IPS-20b (cell line): Measurements from ENCODE around the gene VSX2.

Experiments
- H3K27ac ChIP-seq: one replicate; pipeline ENCODE4 v1.5.1; 2013; ENCODE audit warnings: low read length
- H3K27me3 ChIP-seq: 2 replicates; pipeline ENCODE4 v1.6.1; 2013; ENCODE audit warnings: mild to moderate bottlenecking, low read length, inconsistent platforms; ENCODE audit not compliant: insufficient read depth
- H3K36me3 ChIP-seq: 2 replicates; pipeline ENCODE4 v1.6.1; 2013; ENCODE audit warnings: low read depth, mild to moderate bottlenecking, inconsistent platforms, low read length, moderate library complexity; ENCODE audit not compliant: insufficient read depth
- H3K4me1 ChIP-seq: 2 replicates; pipeline ENCODE4 v1.6.1; 2013; ENCODE audit warnings: mild to moderate bottlenecking, control low read depth, inconsistent platforms, low read length, moderate library complexity; ENCODE audit not compliant: insufficient read depth
- H3K4me3 ChIP-seq: 2 replicates; pipeline ENCODE4 v1.5.1; 2013; ENCODE audit warnings: mild to moderate bottlenecking, low read length, inconsistent platforms
- H3K9ac ChIP-seq: 2 replicates; pipeline ENCODE4 v1.6.1; 2013; ENCODE audit warnings: low read depth, mild to moderate bottlenecking, inconsistent platforms, low read length, moderate library complexity
- H3K9me3 ChIP-seq: 2 replicates; pipeline ENCODE4 v1.6.1; 2013; ENCODE audit warnings: mild to moderate bottlenecking, low read depth, low read length, inconsistent platforms; ENCODE audit not compliant: insufficient read depth

The VSX2 gene

GRCh38 chr14:74237441-74237840 is 1.8 kb upstream of the VSX2 start:
- no peaks in the 10 kb centered on the region for H3K36me3 ChIP-seq
- no peaks in the 10 kb centered on the region for H3K9me3 ChIP-seq
- no peak overlapping the region for H3K4me3 ChIP-seq
- peaks cover 81% of the 10 kb centered on the region for H3K27me3 ChIP-seq
- H3K27ac ChIP-seq: no peak overlapping the region
- H3K9ac ChIP-seq: no peak overlapping the region
- no peaks in the 10 kb centered on the region; the same call in 1 of the 2 replicates for H3K4me1 ChIP-seq

- Histone ChIP-seq H3K9me3 (no peaks in the 10 kb centered on the region), H3K4me1 (peaks cover 7% of the 10 kb centered on the region), H3K9ac (no peak overlapping the region), H3K36me3 (no peaks in the 10 kb centered on the region), H3K27ac (no peak overlapping the region), H3K27me3 (peaks cover 95% of the 10 kb centered on the region), H3K4me3 (peak overlapping the region; percentile 47; the same call in 1 of the 2 replicates)
These were observed 872 bp downstream of the VSX2 start for GRCh38 chr14:74239848-74240793.

GRCh38 chr14:74240794-74241651 is 1.8 kb downstream of the VSX2 start:
- Histone ChIP-seq H3K4me1 (peaks cover 7% of the 10 kb centered on the region), H3K27me3 (peaks cover 98% of the 10 kb centered on the region), H3K27ac (no peak overlapping the region), H3K36me3 (no peaks in the 10 kb centered on the region), H3K4me3 (peak overlapping the region; percentile 47; the same call in 1 of the 2 replicates), H3K9ac (no peak overlapping the region), H3K9me3 (no peaks in the 10 kb centered on the region)

GRCh38 chr14:74241652-74242017 is 2.4 kb downstream of the VSX2 start:
- Histone ChIP-seq H3K4me3 (peak overlapping the region; percentile 47; the same call in 1 of the 2 replicates), H3K27me3 (peaks cover 100% of the 10 kb centered on the region), H3K9ac (no peak overlapping the region), H3K27ac (no peak overlapping the region), H3K36me3 (no peaks in the 10 kb centered on the region), H3K4me1 (peaks cover 11% of the 10 kb centered on the region), H3K9me3 (no peaks in the 10 kb centered on the region)

- Histone ChIP-seq H3K36me3 (no peaks in the 10 kb centered on the region), H3K4me1 (peaks cover 13% of the 10 kb centered on the region), H3K4me3 (peak overlapping the region; percentile 47; the same call in 1 of the 2 replicates), H3K27ac (no peak overlapping the region), H3K9me3 (no peaks in the 10 kb centered on the region), H3K27me3 (peaks cover 100% of the 10 kb centered on the region), H3K9ac (no peak overlapping the region)
These were observed 3.0 kb downstream of the VSX2 start for GRCh38 chr14:74242021-74242779.

GRCh38 chr14:74242780-74243042 is 3.5 kb downstream of the VSX2 start:
- H3K9ac ChIP-seq: no peak overlapping the region
- peaks cover 100% of the 10 kb centered on the region for H3K27me3 ChIP-seq
- no peaks in the 10 kb centered on the region for H3K9me3 ChIP-seq
- H3K36me3 ChIP-seq: no peaks in the 10 kb centered on the region
- no peak overlapping the region for H3K4me3 ChIP-seq
- no peak overlapping the region for H3K27ac ChIP-seq
- peaks cover 13% of the 10 kb centered on the region for H3K4me1 ChIP-seq

GRCh38 chr14:74243051-74243450 is 3.8 kb downstream of the VSX2 start:
- H3K9ac ChIP-seq: no peak overlapping the region
- peaks cover 96% of the 10 kb centered on the region for H3K27me3 ChIP-seq
- H3K4me3 ChIP-seq: no peak overlapping the region
- H3K4me1 ChIP-seq: peaks cover 13% of the 10 kb centered on the region
- no peak overlapping the region for H3K27ac ChIP-seq
- H3K9me3 ChIP-seq: no peaks in the 10 kb centered on the region
- H3K36me3 ChIP-seq: no peaks in the 10 kb centered on the region

- H3K4me3 ChIP-seq: no peak overlapping the region
- H3K9ac ChIP-seq: no peak overlapping the region
- peaks cover 13% of the 10 kb centered on the region for H3K4me1 ChIP-seq
- no peak overlapping the region for H3K27ac ChIP-seq
- H3K36me3 ChIP-seq: no peaks in the 10 kb centered on the region
- peaks cover 86% of the 10 kb centered on the region for H3K27me3 ChIP-seq
- H3K9me3 ChIP-seq: no peaks in the 10 kb centered on the region
These were observed 4.9 kb downstream of the VSX2 start for GRCh38 chr14:74244115-74244514.

- H3K27ac ChIP-seq: no peak overlapping the region
- no peak overlapping the region for H3K4me3 ChIP-seq
- peaks cover 74% of the 10 kb centered on the region for H3K27me3 ChIP-seq
- peaks cover 13% of the 10 kb centered on the region for H3K4me1 ChIP-seq
- H3K9me3 ChIP-seq: no peaks in the 10 kb centered on the region
- H3K9ac ChIP-seq: no peak overlapping the region
- no peaks in the 10 kb centered on the region for H3K36me3 ChIP-seq
These were observed 6.0 kb downstream of the VSX2 start for GRCh38 chr14:74245292-74245691.

- no peaks in the 10 kb centered on the region for H3K9me3 ChIP-seq
- no peak overlapping the region for H3K9ac ChIP-seq
- no peak overlapping the region for H3K27ac ChIP-seq
- H3K4me3 ChIP-seq: no peak overlapping the region
- H3K27me3 ChIP-seq: peaks cover 62% of the 10 kb centered on the region
- no peaks in the 10 kb centered on the region for H3K36me3 ChIP-seq
- peaks cover 13% of the 10 kb centered on the region for H3K4me1 ChIP-seq
These were observed 7.3 kb downstream of the VSX2 start for GRCh38 chr14:74246542-74246941.

GRCh38 chr14:74248017-74248416 is 8.8 kb downstream of the VSX2 start:
- H3K9me3 ChIP-seq: no peaks in the 10 kb centered on the region
- no peak overlapping the region for H3K27ac ChIP-seq
- H3K4me3 ChIP-seq: no peak overlapping the region
- H3K4me1 ChIP-seq: peaks cover 13% of the 10 kb centered on the region
- H3K36me3 ChIP-seq: no peaks in the 10 kb centered on the region
- no peak overlapping the region for H3K9ac ChIP-seq
- H3K27me3 ChIP-seq: peaks cover 55% of the 10 kb centered on the region
